Suprapubic skin (tissue), 3 donors: ENCODE results near the gene EYS.

Experiments used
- POLR2A ChIP-seq, 2 donors: fragments of 450-650 bp; IDR thresholded peaks; one replicate each; pipeline ENCODE4 v1.6.1; 2017; ENCODE audit warnings: antibody characterized with exemption in 2 of 2, mild to moderate bottlenecking in 2 of 2, moderate library complexity in 2 of 2
- TF ChIP-seq, protein P1 (sequence below), 2 donors: fragments of 200-600 bp in 1 of 2; fragments of 450-650 bp in 1 of 2; sonication (generic) in 1 of 2; IDR thresholded peaks; one replicate each; pipeline ENCODE4 v1.5.1; 2016 to 2019; ENCODE audit warnings: antibody characterized with exemption in 2 of 2, mild to moderate bottlenecking in 1 of 2, moderate library complexity in 1 of 2

GRCh38 chr6:63676412-63677114 is 2030.5 kb downstream of the EYS start:
- TF ChIP-seq, protein P1, sequence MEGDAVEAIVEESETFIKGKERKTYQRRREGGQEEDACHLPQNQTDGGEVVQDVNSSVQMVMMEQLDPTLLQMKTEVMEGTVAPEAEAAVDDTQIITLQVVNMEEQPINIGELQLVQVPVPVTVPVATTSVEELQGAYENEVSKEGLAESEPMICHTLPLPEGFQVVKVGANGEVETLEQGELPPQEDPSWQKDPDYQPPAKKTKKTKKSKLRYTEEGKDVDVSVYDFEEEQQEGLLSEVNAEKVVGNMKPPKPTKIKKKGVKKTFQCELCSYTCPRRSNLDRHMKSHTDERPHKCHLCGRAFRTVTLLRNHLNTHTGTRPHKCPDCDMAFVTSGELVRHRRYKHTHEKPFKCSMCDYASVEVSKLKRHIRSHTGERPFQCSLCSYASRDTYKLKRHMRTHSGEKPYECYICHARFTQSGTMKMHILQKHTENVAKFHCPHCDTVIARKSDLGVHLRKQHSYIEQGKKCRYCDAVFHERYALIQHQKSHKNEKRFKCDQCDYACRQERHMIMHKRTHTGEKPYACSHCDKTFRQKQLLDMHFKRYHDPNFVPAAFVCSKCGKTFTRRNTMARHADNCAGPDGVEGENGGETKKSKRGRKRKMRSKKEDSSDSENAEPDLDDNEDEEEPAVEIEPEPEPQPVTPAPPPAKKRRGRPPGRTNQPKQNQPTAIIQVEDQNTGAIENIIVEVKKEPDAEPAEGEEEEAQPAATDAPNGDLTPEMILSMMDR (IDR thresholded peaks at IDR 0.05), result no peak
- TF ChIP-seq POLR2A (IDR thresholded peaks at IDR 0.05), result no peak
